Motor neuron (in vitro differentiated cells): ENCODE results near the gene SVOP. TPM values are rescaled to one million over a fixed set of nuclear protein-coding genes. Genes with fewer than 3 reads are reported as not detected.

Experiments used
- ATAC-seq, 8 experiments: fragments of 200-7000 bp; cut with Tn5 transposase; replicated peaks in 6 of 8; 2 replicates each; pipeline ENCODE4 v1.8.0; 2021; ENCODE audit warnings: mild to moderate bottlenecking in 8 of 8, moderate library complexity in 8 of 8
- H3K27ac ChIP-seq, 2 donors: fragments of 250-450 bp; sonication (Bioruptor Pico); 2 replicates each; pipeline ENCODE4 v1.9.0; 2021; ENCODE audit warnings: antibody characterized with exemption in 2 of 2, mild to moderate bottlenecking in 2 of 2, moderate library complexity in 1 of 2
- H3K4me1 ChIP-seq, 2 donors: fragments of 250-450 bp; sonication (Bioruptor Pico); replicated peaks in 1 of 2; 2 replicates each; pipeline ENCODE4 v1.6.1; 2021; ENCODE audit warnings: antibody characterized with exemption in 2 of 2, mild to moderate bottlenecking in 2 of 2, moderate library complexity in 1 of 2
- H3K4me3 ChIP-seq, 5 donors: fragments of 250-450 bp; sonication (Bioruptor Pico); 2 replicates each; pipeline ENCODE4 v1.9.0; 2021; ENCODE audit warnings: antibody characterized with exemption in 5 of 5, mild to moderate bottlenecking in 5 of 5, moderate library complexity in 4 of 5
- WGBS, 10 experiments: fragments of 450-650 bp; shearing (Covaris generic); methylation state at CpG; one replicate each; pipeline ENCODE4 v1.0.0; 2022; 5-methylcytosine and 5-hydroxymethylcytosine counted together
- in situ Hi-C, 9 experiments: fragments of 400-800 bp; cut with MboI; loops; one replicate each; pipeline ENCODE4 v1.15.0; 2021; ENCODE audit warnings: low sequenced_read_pairs in 9 of 9, low pct_unique_long_range_greater_than_20kb in 2 of 9; ENCODE audit not compliant: unreplicated experiment in 9 of 9
- total RNA-seq, 8 experiments: library from RNA; unstranded; fragments of 300-600 nt; gene quantifications; 2 replicates each; pipeline versions ENCODE4 v1.2.3 to v1.2.4, GENCODE V29; 2022

Gene SVOP
- total RNA-seq, 8 experiments from 2014 or later, result 0.05 to 18.9 (median 15.5) TPM; not detected in 1

GRCh38 chr12:108964371-108965352 is 56.2 kb downstream of the SVOP start:
- 7 to 80% (median 49%) methylated on average over 1 to 8 of the region's 8 CpGs; no CpG with 5 or more reads in 1 of the 10 experiments for WGBS, 10 experiments

DNA sequence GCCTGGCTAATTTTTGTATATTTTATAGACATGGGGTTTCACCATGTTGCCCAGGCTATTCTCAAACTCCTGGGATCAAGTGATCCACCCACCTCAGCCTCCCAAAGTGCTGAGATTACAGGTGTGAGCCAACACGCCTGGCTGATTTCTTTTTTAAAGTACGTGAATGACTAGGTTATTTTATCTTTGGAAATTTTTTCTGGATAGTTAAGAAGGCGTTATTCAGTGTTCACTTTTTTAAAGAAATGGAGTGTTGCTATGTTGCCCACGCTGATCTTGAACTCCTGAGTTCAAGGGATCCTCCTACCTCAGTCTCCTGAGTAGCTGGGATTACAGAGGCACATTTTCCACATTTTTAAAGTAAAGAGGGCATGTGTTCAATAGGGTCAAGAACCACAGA is 58.6 kb downstream of the SVOP start:
- no peaks in the 10 kb centered on the region for H3K4me1 ChIP-seq
- no peak overlapping the region for H3K4me3 ChIP-seq
- in situ Hi-C loops, result no loop called here
- no peak for ATAC-seq
- no peak overlapping the region for H3K27ac ChIP-seq
- WGBS, 10 experiments, result 10 to 90% (median 69%) methylated on average over 2 to 4 of the region's 4 CpGs; no CpG with 5 or more reads in 2 of the 10 experiments

More at GRCh38 chr12:108964371-108965352, 56.2 kb downstream of the SVOP start:
- H3K27ac ChIP-seq, result no peak overlapping the region
- no peak overlapping the region for H3K4me3 ChIP-seq
- in situ Hi-C loops, result no loop called here
- ATAC-seq, result peak in 3 of 8 experiments; percentile 90 to 94 (median 93)
- no peaks in the 10 kb centered on the region for H3K4me1 ChIP-seq

DNA sequence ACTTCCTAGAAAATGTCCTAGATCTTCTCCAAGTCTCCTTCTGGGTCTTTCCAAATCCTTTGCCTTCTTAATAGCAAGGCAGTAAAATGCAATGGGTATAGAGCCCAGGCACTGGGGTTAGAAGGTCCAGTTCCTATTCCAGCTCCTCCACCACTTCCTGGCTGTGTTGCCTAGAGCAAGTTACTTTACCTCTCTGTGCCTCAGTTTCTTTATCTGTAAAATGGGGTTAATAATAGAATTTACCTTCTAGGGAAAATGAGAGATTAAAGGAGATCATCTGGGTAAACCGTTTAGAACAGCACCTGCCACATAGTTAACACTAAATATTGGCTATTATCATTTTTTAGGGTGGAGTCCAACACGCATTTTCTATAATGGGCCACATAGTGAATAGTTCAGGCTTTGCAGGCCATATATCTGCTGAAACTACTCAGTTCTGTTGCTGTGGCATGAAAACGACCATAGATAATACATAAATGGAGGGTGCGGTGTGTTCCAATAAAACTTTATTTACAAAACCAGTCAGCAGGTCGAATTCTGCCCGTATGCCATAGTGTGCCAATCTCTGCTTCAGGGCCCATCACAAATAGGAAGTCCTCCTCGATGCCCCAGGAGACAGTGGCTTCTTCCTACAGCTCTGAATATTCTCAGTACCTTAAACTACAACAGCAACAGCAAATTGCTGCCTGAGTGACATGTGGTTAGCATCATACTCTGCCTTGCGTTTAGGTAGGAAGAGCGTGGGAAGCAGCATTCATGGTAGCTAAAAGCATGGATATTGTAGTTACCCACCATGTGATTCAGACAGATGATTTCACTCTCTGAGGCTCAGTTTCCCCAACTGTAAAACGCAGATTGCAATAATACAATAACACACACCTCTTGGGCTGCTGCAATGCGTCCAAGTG is 60.9 kb downstream of the SVOP start:
- no peak overlapping the region for H3K4me3 ChIP-seq
- ATAC-seq, result no peak
- in situ Hi-C loops, result no loop called here
- 50 to 92% (median 72%) methylated on average over 2 to 9 of the region's 11 CpGs; no CpG with 5 or more reads in 1 of the 10 experiments for WGBS, 10 experiments
- peaks cover 0 to 3% of the 10 kb centered on the region in 2 donors for H3K4me1 ChIP-seq
- no peak overlapping the region for H3K27ac ChIP-seq

GRCh38 chr12:108955225-108955835 is 65.5 kb downstream of the SVOP start:
- WGBS, 10 experiments, result 0 to 61% (median 25%) methylated on average over 1 to 5 of the region's 6 CpGs; no CpG with 5 or more reads in 1 of the 10 experiments
- in situ Hi-C loops, result no loop called here
- peak; percentile 83 to 98 (median 96) for ATAC-seq
- peaks cover 0 to 3% of the 10 kb centered on the region in 2 donors for H3K4me1 ChIP-seq
- H3K27ac ChIP-seq, result no peak overlapping the region
- no peak overlapping the region for H3K4me3 ChIP-seq

DNA sequence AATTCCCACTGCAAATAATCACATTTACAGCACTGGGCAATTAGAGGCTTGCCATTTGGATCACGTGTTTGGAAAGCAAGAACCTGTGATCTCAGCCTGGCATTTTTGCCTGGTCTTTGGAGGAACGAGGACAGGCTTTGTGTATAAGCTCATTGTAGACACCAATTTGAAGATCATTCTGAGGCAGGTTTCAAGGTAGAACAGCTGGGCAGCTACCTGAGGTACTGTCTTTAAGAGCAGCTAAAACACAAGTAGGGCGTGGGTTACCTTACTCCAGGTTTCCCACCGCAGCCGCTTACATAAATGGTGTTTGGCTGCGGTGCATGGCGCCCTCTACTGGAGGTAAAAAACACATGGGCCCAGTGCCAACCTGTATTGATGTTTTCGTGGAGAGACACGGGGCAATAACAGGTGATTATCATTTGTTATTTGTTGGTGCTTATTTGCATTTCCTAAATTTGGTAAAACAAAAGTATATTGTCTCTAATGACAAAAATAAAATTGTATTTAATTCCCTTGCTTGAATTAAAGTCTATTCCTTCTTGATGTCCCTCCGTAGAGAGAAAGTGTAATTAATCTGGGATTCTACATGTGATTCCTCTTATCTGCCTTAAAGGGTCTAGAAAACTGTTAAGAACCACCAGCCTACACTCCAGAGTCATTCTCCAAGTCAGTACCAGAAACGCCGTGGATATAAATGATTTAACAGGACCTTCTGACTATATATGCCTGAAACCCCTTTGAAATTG is 69.7 kb downstream of the SVOP start:
- 0 to 71% (median 37%) methylated on average over 1 to 11 of the region's 12 CpGs for WGBS, 10 experiments
- Histone ChIP-seq H3K4me3 (no peak overlapping the region), H3K4me1 (peaks cover 0 to 3% of the 10 kb centered on the region in 2 donors), H3K27ac (no peak overlapping the region)
- ATAC-seq, result peak in 4 of 8 experiments; percentile 18 to 79 (median 34)
- in situ Hi-C loops, result no loop called here

GRCh38 chr12:108949976-108950375 is 70.9 kb downstream of the SVOP start:
- no peak overlapping the region for H3K27ac ChIP-seq
- in situ Hi-C loops, result loop anchor here in 1 of 9 experiments (10.0 kb wide), 1 partner anchor 75 kb away; no protein-coding TSS in a partner anchor
- WGBS, 10 experiments, result 80 to 100% (median 86%) methylated on average over 1 of the region's 1 CpG; no CpG with 5 or more reads in 3 of the 10 experiments
- no peak overlapping the region for H3K4me3 ChIP-seq
- H3K4me1 ChIP-seq, result no peaks in the 10 kb centered on the region
- peak in 1 of 8 experiments; percentile 21 for ATAC-seq

- in situ Hi-C loops, result loop anchor here in 1 of 9 experiments (10.0 kb wide), 1 partner anchor 74 kb away; no protein-coding TSS in a partner anchor
- no peak overlapping the region for H3K4me3 ChIP-seq
- no peaks in the 10 kb centered on the region for H3K4me1 ChIP-seq
- ATAC-seq, result no peak
- H3K27ac ChIP-seq, result no peak overlapping the region
Measured at GRCh38 chr12:108948367-108948766, 72.5 kb downstream of the SVOP start.

DNA sequence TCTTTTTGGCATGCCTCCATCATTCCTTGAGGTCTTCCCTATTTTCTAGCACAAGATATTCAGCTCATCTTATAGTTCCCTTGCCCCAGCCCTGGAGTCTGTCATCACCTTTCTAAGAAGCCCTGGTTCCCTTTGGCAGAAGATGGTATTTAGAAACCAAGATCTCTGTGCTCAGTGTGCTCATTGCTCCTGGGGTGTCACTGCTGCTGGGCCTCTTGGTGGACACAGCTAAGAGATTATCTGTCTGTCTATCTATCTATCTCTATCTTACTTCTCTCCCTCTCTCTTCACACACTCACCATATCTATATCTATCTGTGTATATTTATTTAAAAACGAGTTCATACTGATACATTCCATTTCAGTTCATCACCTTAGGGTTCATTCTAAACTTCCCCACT is 73.8 kb downstream of the SVOP start:
- 0 to 30% (median 0%) methylated on average over 1 of the region's 1 CpG; no CpG with 5 or more reads in 1 of the 10 experiments for WGBS, 10 experiments
- in situ Hi-C loops, result loop anchor here in 1 of 9 experiments (10.0 kb wide), 1 partner anchor 72 kb away; no protein-coding TSS in a partner anchor

GRCh38 chr12:108940138-108940537 is 80.7 kb downstream of the SVOP start:
- in situ Hi-C loops, result loop anchor here in 1 of 9 experiments (10.0 kb wide), 1 partner anchor 65 kb away; no protein-coding TSS in a partner anchor
- Histone ChIP-seq H3K27ac (no peak overlapping the region), H3K4me3 (no peak overlapping the region), H3K4me1 (no peaks in the 10 kb centered on the region)
- WGBS, 10 experiments, result 0 to 100% (median 0%) methylated on average over 1 of the region's 1 CpG; no CpG with 5 or more reads in 5 of the 10 experiments
- peak in 3 of 8 experiments; percentile 67 to 74 (median 69) for ATAC-seq

More for the DNA sequence above, 73.8 kb downstream of the SVOP start:
- ATAC-seq, result no peak
- Histone ChIP-seq H3K27ac (no peak overlapping the region), H3K4me3 (no peak overlapping the region), H3K4me1 (no peaks in the 10 kb centered on the region)

- H3K27ac ChIP-seq, result no peak overlapping the region
- ATAC-seq, result peak in 3 of 8 experiments; percentile 69 to 91 (median 87)
- WGBS, 10 experiments, result 43 to 83% (median 67%) methylated on average over 1 of the region's 1 CpG; no CpG with 5 or more reads in 7 of the 10 experiments
- in situ Hi-C loops, result no loop called here
- H3K4me1 ChIP-seq, result no peaks in the 10 kb centered on the region
- no peak overlapping the region for H3K4me3 ChIP-seq
Measured at GRCh38 chr12:108939594-108939993, 81.3 kb downstream of the SVOP start.

- no peak for ATAC-seq
- H3K4me1 ChIP-seq, result no peaks in the 10 kb centered on the region
- 43 to 94% (median 83%) methylated on average over 3 to 9 of the region's 13 CpGs; no CpG with 5 or more reads in 1 of the 10 experiments for WGBS, 10 experiments
- in situ Hi-C loops, result no loop called here
- H3K27ac ChIP-seq, result no peak overlapping the region
- no peak overlapping the region for H3K4me3 ChIP-seq
Measured at GRCh38 chr12:108938247-108938924, 82.5 kb downstream of the SVOP start.
